HG03439 (cell line): ENCODE measurements around the gene PLAAT5.

ENCODE experiments used
- ATAC-seq: cut with Tn5 transposase; IDR thresholded peaks from one replicate; pipeline ENCODE4 v1.9.1; 2021; ENCODE audit warnings: mild to moderate bottlenecking, moderate library complexity; ENCODE audit not compliant: unreplicated experiment

Gene PLAAT5

DNA sequence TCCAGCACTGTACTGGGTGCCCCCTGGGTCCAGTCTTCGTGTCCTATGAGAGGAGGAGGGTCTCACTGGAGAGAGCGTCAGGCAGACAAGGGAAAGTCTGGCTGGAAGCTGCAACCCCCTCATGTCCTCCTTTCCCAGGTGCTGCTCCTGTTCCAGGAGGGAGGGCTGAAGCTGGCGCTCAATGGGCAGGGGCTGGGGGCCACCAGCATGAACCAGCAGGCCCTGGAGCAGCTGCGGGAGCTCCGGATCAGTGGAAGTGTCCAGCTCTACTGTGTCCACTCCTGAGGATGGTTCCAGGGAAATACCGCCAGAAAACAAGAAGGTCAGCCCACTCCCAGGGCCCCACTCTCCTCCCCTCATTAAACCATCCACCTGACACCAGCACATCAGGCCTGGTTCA, 25.1 kb upstream of the PLAAT5 start:
- ATAC-seq, result no peak

DNA sequence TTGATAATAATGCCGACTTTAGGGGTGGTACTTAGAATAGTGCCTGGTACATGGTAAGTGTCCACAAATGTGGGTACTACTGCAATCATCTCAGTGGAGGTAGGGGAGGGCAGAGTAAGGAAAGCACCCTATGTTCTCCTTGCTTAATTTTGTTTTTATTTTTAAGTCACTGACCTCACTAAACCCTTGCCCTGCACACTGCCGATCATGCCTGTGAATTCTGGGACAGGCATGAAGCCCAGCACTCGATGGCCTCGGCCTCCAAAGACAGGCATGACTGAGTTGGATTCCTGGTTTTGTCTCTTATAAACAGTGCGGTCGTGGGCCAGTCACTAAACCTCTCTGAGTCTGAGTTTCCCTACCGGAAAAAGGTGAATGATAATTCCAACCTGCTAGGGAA, 21.8 kb upstream of the PLAAT5 start:
- ATAC-seq, result no peak

DNA sequence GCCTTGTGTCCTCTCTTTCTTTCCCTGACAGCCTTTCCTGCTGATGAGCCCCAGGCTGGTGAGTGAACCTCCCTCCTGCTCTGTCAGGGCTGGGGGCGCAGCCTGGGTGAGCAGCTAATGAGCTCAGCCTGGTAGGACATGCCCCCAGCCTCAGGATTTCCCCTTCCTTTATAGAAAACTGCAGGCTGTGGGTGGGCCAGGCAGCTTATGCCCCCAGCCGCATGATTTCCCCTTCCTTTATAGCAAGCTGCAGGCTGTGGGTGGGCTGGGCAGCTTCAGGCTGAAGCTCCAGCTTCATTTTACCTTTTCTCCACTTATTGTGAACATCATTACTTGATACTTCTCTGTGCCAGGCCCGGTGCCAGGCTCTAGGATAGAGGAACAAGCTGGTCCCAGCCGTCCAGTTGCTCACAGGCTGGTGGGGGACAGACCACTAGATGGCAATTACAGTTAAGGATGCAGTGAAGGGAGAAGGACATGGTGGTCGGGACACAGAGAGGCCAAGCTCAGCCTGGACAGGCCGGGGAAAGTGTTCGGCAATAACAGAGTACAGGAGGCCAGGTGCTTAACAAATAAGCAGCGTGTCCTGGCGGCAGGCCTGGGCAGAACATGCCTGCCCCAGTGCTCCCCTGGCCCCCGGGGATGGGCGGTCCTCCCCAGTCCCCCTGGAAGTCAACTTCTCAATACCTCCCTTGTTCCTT, 20.2 kb upstream of the PLAAT5 start:
- no peak for ATAC-seq

DNA sequence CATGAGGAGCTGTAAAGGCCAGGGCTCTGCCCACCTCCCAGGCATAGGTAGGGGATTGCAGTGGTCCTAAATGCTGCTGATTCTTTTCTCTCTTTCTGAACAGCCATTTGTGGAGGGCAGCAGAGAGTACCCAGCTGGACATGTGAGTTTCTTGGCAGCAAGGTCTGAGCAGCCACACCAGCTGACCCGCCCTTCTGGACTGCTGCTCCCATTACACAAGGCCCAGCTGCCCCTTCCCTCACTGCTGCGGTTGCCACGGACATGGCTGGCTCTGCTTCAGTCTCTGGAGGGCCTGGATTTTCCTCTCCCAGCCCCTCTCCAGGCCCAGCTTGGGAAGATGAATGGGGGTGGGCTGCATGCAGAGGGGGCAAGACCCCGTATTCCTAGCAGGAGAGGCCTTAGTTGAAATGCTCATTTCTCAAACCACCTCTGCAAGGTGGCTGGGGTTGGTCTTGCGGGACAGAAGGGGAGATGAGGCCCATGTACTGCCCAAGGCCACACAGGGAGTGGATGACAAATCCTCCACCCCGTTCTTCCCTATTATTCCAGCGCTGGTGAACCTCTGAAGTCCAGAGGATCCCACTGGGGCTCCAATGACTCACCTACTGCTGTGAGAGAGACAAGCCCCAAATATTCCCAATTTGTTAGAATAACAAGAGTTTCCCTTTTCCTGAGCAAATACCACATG, 19.5 kb upstream of the PLAAT5 start:
- ATAC-seq, result no peak

DNA sequence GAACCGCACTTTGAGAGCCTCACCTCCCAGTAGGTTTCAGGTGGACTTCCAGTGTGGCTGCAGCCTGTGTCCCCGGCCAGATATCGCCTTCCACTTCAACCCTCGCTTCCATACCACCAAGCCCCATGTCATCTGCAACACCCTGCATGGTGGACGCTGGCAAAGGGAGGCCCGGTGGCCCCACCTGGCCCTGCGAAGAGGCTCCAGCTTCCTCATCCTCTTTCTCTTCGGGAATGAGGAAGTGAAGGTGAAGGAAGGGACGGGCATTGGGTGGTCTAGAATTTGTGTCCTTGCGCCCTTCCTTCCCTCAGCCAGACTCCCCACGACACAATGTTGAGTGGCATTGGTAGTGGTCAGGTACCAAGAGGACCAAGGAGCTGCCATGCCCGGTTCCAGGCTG, 17.8 kb upstream of the PLAAT5 start:
- ATAC-seq, result no peak

DNA sequence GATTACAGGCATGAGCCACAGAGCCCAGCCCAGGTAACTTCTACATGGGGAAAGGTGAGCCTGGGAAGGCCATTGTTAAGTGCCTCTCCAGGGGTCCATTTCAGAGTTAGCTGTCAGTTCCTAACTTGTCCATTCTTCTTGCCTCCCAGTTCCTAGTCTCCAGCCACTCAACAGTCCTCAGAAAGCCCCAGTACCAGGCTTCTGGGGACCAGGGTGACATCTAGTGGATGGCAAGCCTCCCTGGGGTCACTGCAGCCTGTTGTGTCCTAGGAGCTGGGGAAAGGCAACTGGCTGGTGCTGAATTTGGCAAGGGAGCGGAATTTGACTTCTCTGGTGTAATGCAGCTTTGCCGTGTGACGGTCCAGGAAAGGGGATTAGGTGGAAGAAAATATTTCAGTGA, 17.0 kb upstream of the PLAAT5 start:
- no peak for ATAC-seq

DNA sequence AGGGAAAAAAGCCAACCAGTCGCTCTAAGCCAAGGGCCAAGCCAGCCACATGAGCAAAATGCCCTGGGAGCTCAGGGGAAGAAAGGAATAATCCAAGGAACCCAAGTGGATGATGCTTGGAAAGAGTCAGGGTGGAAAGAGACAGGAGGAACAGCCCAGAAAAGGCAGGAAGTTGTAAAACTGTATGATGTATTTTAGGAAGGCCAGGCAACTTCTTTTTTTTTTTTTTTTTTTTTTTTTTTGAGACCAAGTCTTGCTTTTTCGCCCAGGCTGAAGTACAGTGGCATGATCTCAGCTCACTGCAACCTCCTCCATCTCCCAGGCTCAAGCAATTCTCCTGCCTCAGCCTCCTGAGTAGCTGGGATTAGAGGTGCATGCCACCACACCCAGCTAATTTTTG, 16.5 kb upstream of the PLAAT5 start:
- ATAC-seq, result no peak

DNA sequence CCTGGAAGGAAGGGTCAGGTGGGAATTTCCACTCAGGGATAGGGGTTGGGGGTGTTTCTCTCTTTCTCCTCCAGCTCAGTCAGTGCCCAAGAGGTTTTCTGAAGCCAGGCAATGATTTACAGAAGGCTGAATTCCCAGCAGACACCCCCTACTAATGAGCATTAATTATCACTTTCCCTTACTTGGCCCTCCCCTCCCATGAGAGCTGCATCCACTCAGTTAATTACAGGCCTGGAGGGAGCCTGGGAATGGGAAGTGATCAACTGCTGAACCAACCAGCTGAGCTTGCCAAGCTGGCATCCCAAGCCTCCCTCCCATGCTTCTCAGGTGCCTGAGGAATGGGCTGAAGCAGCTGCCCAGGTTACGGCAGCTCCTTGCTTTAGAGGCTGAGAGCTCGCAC, 15.9 kb upstream of the PLAAT5 start:
- no peak for ATAC-seq

DNA sequence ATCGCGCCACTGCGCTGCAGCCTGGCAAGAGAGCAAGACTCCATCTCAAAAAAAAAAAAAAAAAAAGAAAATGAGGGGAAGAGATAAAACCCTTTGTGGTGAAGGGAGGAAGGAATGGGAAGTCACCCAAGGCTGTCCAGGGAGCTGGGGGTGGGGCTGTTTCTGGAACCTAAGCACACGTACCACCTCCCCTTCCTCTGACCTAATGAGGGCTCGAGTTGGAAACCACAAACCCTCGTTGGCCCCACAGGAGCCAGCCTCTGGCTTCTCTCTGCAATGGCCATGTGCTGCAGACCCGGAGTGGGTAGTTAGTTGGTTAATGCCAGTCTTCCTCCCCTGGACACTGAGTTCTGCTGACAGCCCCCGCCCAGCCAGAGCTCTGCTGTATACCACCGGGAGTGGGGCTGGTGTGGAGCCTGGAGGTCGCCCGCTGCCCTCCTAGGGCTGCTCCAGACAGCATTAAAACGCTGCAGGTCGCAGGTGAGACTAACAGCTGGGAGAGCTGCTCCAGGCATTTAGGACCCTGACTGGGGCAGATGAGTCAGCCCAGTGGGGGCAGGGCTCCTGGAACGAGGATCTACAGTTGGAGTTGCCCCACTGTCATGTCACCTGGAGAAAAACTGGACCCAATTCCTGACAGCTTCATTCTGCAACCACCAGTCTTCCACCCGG, 15.0 kb upstream of the PLAAT5 start, which contains the start of gene LGALS12:
Gene LGALS12, plus strand, starts transcription at position 228 of the 672 bp plus-strand sequence. Its CDS starts 375 bp downstream, at position 603.
- no peak for ATAC-seq

DNA sequence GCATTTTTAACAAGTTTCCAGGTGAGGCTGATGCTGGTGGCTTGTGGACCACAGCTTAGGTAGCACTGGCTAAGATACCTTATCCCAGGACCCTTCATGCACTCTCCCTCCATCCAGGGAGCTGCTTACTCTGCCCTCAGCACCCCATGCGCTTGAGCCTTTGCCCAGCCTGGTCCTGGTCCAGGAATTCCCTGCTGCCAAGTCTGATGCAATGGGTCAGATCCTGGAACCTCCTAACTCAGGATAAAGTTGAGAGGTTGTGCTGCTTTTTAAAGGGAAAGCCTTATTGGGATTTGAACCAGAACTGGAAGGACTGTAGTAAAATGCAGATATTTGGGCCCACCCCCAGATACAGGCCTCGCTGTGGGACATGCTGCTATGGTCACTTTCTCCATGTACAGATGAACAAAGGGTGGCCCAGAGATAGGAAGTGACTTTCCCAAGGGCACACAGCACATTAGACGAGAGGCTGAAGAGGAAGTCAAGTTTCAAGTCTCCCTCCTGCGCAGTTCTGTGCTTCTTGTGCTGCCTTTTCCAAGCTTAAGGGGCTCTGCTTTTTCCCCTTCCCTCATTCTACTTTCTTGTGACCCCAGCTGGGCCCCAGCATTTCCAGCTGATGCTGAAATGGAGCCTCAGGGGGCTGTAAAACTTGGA, 14.1 kb upstream of the PLAAT5 start:
- ATAC-seq, result no peak

DNA sequence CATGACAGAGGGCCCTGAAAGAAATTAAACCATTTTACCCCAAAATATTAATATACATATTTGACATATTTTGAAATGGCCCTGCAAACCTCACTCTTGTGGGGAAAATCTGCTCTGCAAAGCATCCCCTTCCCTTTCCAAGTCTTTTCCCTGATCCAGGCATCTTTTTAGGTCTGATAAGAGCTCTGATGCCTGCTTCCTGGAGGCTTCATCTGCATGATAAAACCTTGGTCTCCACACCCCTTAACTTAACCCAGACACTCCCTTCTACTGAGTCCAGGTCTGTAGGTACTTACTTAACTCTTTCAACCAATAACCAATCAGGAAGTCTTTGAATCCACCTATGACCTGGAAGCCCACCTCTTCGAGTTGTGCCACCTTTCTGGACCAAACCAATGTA, 13.1 kb upstream of the PLAAT5 start:
- ATAC-seq, result no peak

DNA sequence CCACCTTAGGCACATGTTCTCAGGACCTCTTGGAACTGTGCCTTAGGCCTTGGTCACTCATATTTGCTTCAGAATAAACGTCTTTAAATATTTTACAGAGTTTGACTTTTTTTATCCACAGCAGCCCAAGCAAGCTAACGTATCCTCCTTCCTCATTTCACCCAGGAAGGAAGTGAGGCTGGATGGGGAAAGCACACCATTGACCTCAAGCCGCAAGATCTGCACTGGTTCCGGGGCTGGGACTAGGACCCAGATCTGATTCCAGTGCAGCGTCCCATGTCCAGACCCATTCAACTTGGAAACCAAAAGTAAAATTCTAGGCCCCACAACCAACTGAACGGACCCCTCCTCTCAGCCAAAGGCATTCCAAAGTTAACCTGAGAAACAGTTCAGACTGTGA, 12.5 kb upstream of the PLAAT5 start:
- ATAC-seq, result no peak

DNA sequence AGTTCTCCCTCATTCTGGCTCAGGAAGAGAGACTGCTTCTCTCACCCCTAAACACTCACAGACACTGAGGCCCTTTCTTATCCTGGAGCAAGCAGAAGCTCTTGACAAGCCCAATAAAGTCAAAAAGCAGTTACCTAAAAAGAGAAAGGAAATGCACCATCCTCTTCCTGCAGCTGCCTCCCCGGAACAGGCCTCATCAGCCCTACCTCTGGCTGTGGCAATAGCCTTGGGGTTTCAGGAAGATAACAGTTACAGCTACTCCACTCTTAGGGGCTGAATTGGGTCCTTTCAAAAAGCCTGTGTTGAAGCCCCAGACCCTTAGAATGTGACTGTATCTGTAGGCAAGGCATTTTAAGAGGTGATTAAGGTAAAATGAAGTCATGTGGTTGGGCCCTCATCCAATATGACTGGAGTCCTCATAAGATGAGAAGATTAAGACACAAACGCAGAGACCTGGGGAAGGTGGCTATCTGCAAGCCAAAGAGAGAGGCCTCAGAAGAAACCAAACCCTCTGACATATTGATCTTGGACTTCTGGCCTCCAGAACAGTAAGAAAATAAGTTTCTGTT, 11.4 kb upstream of the PLAAT5 start:
- ATAC-seq, result no peak

DNA sequence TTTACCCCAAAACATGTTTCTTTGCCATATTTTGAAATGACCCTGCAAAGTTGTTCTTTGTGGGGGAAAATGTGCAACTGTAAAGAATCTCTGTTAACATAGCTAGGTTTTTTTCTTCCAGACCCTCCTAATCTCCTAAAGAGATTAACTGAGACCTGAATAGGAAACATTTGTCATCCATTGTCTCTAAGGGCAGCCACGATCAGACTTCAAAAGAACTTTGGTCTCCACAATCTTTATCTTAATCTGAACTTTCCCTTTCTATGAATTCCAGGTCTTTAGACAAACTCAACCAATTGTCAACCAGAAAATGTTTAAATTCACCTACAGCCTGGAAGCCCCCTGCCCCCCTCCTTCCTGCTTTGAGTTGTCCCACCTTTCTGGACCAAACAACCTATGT, 10.3 kb upstream of the PLAAT5 start:
- ATAC-seq, result no peak

DNA sequence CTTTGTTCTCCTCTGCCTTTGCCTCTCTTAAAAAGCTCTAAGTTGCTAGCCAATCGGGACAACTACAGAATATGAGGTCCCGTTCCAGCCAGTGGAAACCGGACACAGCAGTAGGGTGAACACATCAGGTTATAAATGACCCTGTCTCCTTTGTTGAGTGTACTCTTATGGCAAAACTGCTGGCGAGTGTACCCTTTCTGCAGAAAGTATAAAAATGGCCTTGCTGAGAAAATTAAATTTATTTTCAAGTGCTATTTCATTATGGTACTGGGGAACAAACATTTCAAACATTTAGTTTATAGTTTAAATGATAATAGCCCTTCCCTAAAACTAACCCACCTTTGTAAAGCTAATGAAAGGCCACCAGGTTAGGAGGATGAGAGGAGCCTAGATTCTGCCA, 8.9 kb upstream of the PLAAT5 start:
- no peak for ATAC-seq

DNA sequence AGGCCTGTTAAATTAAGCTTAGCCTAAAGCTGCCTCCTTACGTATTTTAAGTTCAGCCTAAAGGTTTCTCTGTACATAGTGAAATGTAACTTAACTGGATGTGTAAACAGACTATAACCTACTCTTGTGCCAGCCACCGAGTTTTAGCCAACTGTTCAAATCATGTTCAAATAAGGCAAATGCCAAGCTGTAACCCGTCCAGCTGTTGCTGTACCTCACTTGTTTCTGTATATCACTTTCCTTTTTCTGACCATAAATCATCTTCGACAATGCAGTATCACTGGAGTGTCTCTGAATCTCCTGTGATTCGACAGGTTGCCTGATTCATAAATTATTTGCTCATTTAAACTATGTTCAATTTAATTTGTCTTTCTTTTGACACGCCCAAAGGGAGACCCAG, 4.0 kb upstream of the PLAAT5 start:
- no peak for ATAC-seq

DNA sequence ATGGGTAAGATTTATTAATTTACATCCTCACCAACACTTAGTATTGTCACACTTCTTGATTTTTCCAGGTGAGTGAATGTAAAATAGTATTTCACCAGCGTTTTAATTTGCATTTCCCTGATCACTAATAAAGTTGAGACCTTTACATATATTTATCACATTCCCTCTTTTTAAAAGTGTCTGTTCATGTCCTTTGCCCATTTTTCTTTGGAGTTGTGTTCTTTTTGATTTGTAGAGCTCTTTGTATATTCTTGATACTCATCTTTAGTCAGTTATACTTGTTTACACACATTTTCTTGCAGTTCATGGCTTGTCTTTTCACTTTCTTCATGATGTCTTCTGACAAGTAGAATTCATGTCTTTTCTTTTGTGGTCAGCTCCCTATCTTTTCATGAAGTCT, 2.2 kb upstream of the PLAAT5 start:
- ATAC-seq, result no peak

DNA sequence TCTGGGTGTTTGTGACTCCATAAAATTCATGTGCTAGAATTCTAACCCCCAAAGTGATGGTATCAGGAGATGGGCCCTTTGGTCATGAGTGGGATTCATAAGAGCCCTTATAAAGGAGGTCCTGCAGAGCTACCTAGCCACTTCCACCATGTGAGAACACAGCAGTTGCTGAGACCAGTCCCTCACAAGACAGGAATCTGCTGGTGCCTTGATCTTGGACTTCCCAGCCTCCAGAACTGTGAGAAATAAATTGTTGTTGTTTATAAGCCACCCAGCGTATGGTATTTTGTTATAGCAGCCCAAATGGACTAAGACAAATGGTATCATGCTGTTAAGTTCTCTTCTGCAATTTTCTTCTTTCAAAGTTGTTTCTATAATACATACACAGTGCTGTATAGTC, 1.5 kb upstream of the PLAAT5 start:
- no peak for ATAC-seq

DNA sequence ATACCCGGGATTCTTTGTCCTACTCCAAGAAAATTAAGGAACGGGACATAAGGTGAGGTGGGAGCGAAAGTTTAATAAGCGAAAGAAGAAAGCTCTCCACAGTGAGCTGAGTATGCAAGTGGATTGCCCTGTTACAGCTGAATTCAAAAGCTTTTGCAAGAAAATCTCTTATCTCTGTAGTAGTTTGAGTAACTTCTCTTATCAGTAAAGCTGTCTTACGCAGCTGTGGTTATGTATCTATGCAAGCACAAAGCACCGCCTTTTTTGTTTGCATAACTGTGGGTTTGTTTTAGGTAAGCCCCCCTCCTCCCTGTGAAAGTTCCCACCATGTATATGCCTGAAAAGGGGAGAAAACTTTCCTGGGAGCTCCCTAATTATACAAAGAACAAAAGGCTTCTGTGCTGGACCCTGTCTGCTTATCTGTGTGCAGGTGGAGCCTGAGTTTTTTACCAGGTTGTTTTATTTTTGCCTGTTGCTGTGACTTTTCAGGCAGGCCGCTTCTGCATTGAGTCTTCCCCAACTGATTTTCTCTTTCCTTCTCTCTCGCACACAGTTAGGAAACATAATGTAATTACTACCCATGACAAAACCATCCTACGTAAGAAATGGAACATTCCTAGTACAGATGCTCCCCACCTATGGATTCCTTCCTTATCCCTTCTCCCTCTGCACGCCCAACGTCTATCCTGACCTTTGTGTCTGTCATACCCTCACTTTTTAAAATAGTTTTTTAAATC, 837 bp upstream of the PLAAT5 start:
- ATAC-seq, result no peak

DNA sequence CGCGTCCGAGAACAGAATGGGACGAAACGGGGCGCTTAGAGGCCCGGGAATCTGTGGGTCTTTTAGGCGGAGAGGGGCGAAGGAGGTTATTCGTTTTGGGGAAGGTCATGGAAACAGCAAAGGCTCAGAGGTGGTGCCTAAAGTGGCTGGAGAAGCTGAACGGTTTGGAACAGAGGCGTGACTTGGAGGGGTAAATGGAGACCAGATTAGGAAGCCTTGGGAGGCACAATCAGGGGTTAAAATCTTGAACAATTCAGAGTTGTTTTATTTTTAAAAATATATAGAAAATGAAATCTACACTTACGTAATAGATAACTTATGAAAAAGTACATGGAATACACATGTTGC, 247 bp upstream of the PLAAT5 start:
- no peak for ATAC-seq

DNA sequence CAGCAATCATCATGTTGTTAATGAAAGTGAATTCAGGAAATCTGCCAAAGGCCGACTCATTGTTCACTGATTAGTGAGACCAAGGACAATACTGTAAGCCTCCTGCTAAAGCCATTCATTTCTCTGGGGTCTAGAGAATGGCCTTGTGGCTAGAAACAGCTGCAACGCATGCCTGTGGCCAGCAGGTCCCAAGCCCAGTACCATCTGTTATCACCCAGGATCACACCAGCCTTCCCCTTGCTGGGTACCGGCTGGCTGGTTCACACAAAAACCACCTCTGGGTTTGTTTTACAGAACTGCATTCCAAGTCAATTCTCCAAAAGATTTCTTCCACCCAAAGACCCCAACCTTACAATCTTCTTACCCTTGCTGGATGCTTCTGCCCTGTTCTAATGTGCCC, 1.1 kb downstream of the PLAAT5 start:
- no peak for ATAC-seq
